IPS-18c (cell line): ENCODE measurements around the gene SSC5D.
"Not testable (repeated sequence)": the region's sequence is repeated elsewhere in the genome, so short reads cannot be mapped to it uniquely, and the experiment has no call there.

Experiments used
- H3K4me3 ChIP-seq: 2 replicates; pipeline ENCODE4 v1.7.0; 2013; ENCODE audit warnings: low read depth, mild to moderate bottlenecking, low read length, moderate library complexity; ENCODE audit not compliant: insufficient read depth
- H3K9me3 ChIP-seq: one replicate; pipeline ENCODE4 v1.6.1; 2013; ENCODE audit warnings: mild to moderate bottlenecking, low read length, moderate library complexity; ENCODE audit not compliant: control insufficient read depth, insufficient read depth

SSC5D gene

GRCh38 chr19:55487924-55488687 is at the start of gene SSC5D:
Gene SSC5D, plus strand, starts transcription at chr19:55488436. Its CDS starts 154 bp downstream, at chr19:55488590.
- H3K4me3 ChIP-seq, result peak within 1 kb of the TSS; percentile 41
- no peaks in the 10 kb centered on the region for H3K9me3 ChIP-seq

- Histone ChIP-seq H3K4me3 (no peak overlapping the region), H3K9me3 (no peaks in the 10 kb centered on the region)
Observed at GRCh38 chr19:55439052-55439451, 49.2 kb upstream of the SSC5D start.

GRCh38 chr19:55440411-55441105 is 47.7 kb upstream of the SSC5D start:
- Histone ChIP-seq H3K4me3 (peak overlapping the region; percentile 72), H3K9me3 (no peaks in the 10 kb centered on the region)

GRCh38 chr19:55441319-55441691 is 46.9 kb upstream of the SSC5D start:
- H3K4me3 ChIP-seq, result peak overlapping the region; percentile 72
- H3K9me3 ChIP-seq, result no peaks in the 10 kb centered on the region

GRCh38 chr19:55441692-55442321 is 46.4 kb upstream of the SSC5D start:
- no peaks in the 10 kb centered on the region for H3K9me3 ChIP-seq
- peak overlapping the region; percentile 72 for H3K4me3 ChIP-seq

GRCh38 chr19:55442372-55442961 is 45.8 kb upstream of the SSC5D start:
- Histone ChIP-seq H3K4me3 (peak overlapping the region; percentile 36), H3K9me3 (no peaks in the 10 kb centered on the region)

GRCh38 chr19:55443045-55443823 is 45.0 kb upstream of the SSC5D start, which contains the start of gene SHISA7:
Gene SHISA7, minus strand, starts transcription at chr19:55443300. Its CDS starts 437 bp downstream, at chr19:55442863.
- Histone ChIP-seq H3K4me3 (peak within 1 kb of the TSS; percentile 36), H3K9me3 (no peaks in the 10 kb centered on the region)

- H3K4me3 ChIP-seq, result no peak overlapping the region
Observed at GRCh38 chr19:55443824-55444480, 44.3 kb upstream of the SSC5D start.

GRCh38 chr19:55444646-55445045 is 43.6 kb upstream of the SSC5D start:
- Histone ChIP-seq H3K4me3 (no peak overlapping the region), H3K9me3 (no peaks in the 10 kb centered on the region)

More at GRCh38 chr19:55443824-55444480, 44.3 kb upstream of the SSC5D start:
- H3K9me3 ChIP-seq, result no peaks in the 10 kb centered on the region

GRCh38 chr19:55446060-55446459 is 42.2 kb upstream of the SSC5D start:
- H3K9me3 ChIP-seq, result no peaks in the 10 kb centered on the region
- H3K4me3 ChIP-seq, result no peak overlapping the region

GRCh38 chr19:55447421-55448174 is 40.6 kb upstream of the SSC5D start:
- Histone ChIP-seq H3K9me3 (no peaks in the 10 kb centered on the region), H3K4me3 (no peak overlapping the region; the same call in 1 of the 2 replicates)

GRCh38 chr19:55448175-55448490 is 40.1 kb upstream of the SSC5D start:
- not testable (repeated sequence) for H3K9me3 ChIP-seq, H3K4me3 ChIP-seq

- Histone ChIP-seq H3K4me3 (no peak overlapping the region), H3K9me3 (no peaks in the 10 kb centered on the region)
Observed at GRCh38 chr19:55449469-55449868, 38.8 kb upstream of the SSC5D start.

GRCh38 chr19:55451163-55451964 is 36.9 kb upstream of the SSC5D start:
- peak overlapping the region; percentile 38 for H3K4me3 ChIP-seq
- no peaks in the 10 kb centered on the region for H3K9me3 ChIP-seq

GRCh38 chr19:55451965-55452748 is 36.1 kb upstream of the SSC5D start:
- Histone ChIP-seq H3K4me3 (peak overlapping the region; percentile 34), H3K9me3 (no peaks in the 10 kb centered on the region)
